Fibroblast of upper back skin (primary cell): ENCODE data around the gene COL27A1.
A peak's percentile ranks its signal among the peaks of the same experiment; 100 is the strongest.
"Not testable (repeated sequence)": the region's sequence is repeated elsewhere in the genome, so short reads cannot be mapped to it uniquely, and the experiment has no call there.

Experiments
- DNase-seq: peaks from one replicate; pipeline ENCODE4 v3.0.0-alpha.2; 2013

Gene COL27A1

GRCh38 chr9:114328937-114329624 is 173.7 kb downstream of the COL27A1 start:
- DNase-seq = not testable (repeated sequence)

- DNase-seq = not testable (repeated sequence)
These were observed 174.3 kb downstream of the COL27A1 start, which contains the start of gene ORM2 for GRCh38 chr9:114329625-114330022. TSS of gene ORM2 (plus strand) at chr9:114329869. CDS start at chr9:114329905, 36 bp downstream.

DNA sequence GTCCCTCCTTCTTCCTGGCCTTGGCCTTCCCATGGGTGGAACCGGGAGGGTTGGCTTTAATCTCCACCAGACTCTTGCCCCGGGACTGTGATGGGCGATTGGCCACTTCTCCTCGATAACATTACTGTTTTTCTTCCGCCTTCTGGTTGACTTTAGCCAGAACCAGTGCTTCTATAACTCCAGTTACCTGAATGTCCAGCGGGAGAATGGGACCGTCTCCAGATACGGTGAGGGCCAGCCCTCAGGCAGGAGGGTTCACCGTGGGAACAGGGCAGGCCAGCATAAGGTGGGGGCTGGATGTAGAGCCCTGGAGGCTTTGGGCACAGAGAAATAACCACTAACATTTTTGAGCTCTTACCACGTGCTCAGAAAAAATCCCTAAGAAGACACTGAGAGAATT is 175.3 kb downstream of the COL27A1 start:
- DNase-seq = no peak

DNA sequence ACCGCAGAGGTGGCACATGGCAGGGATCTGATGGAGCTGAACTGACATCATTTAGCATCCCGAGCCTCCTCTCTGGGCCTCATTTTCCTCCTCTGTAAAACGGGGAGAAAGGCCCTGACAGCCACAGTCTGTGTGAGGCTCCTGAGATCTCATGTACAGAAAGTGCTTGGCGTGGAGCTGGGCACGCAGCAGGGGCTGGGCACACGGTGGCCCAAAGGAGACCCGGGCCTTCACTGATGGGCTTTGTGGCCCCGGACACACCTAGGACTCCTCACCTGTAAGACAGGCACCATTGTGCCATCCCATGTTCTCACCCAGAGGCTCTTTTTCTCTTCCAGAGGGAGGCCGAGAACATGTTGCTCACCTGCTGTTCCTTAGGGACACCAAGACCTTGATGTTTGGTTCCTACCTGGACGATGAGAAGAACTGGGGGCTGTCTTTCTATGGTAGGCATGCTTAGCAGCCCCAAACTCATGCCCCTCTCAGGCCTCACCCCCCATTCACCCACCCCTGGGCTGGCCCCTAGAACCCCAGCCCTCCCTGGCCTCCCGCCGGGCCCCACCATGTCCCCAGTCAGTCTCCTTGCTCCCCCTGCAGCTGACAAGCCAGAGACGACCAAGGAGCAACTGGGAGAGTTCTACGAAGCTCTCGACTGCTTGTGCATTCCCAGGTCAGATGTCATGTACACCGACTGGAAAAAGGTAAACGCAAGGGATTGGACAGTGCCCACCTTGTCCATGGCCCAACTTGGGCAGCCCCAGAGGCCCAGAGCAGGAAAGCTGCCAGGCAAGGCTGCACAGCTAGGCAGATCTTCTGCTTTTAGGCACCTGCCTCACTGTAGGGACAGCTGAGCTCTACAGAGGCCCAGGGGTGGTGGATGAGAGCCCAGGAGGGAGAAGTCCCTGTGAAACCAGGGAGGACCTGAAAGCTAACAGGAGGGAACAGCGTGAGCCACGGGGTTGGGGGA is 176.2 kb downstream of the COL27A1 start:
- DNase-seq = not testable (repeated sequence)

DNA sequence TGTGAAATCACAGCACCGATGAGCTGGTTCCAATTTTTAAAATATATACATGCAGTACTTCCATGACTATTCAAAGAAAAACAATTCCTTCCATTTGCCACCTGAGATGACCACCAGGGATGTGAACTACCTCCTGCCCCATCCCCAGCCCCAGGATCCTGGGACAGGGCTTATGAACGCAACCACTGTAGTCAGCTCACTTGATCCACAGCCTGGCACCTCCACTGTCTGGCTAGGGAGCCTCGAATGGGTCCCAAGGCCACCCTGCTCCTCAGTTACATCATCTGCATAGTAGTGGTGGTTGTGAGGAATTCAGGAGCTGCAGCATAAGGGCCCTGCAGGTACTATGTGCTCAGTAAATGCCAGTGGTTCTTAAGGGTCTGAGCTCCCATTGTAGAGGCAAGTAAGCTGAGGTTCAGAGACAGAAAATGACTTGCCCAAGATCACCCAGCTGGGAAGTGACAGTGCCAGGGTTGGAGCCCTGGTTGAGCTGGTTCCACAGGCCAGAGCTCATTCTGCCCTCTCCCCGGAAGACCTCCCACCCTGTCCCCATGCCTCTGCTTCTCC is 177.2 kb downstream of the COL27A1 start:
- not testable (repeated sequence) for DNase-seq

DNA sequence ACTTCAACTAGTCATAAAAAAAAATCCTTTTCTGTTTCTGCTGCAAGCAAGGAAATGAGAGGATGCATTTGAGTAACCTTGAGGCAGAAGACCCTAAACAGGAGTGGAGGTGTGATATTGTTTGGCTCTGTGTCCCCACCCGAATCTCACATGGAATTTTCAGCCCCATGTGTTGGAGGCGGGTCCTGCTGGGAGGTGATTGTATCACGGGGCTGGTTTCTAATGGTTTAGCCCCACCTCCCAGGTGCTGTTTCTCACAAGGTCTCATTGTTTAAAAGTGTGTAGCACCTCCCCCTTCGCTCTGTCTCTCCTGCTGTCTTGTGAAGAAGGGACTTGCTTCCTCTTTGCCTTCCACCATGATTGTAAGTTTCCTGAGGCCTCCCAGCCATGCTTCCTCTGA is 178.4 kb downstream of the COL27A1 start:
- not testable (repeated sequence) for DNase-seq

DNA sequence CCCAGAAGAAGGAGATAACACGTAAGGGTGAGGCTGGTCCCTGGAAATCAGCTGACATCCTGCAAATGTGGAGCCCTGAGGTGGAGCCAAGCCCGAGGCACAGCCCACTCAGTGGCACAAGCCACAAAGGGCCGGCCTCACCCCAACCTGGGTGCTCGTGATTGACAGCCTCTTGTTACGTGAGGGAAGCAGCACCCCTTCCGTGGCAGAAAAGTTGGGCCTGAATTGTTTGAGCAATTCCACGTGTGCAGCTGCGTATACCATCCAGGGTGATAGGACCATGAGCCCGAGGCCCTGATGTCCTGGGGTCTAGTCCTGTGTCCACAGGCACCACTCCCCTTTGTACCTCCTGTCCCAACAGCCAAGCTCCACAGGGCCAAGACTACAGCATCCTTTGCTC is 179.2 kb downstream of the COL27A1 start:
- no peak for DNase-seq

DNA sequence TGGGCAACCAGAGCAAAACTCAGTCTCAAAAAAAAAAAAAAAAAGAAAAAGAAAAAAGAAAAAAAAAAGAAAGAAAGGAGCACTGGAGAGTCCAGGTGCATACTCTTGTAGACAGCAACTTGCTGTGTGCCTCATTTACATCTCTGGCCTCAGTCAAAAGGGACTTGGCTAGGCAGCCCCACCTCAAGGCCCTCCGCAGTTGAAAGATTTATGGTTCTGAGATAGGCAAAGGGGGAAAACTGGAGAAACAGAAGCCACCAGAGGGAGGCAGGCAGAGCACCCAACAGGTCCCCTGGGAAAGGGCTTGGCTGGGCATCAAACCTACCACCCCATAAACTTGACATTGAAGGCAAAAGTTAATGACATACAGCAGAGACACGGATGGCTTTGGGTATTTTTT is 180.4 kb downstream of the COL27A1 start:
- no peak for DNase-seq

DNA sequence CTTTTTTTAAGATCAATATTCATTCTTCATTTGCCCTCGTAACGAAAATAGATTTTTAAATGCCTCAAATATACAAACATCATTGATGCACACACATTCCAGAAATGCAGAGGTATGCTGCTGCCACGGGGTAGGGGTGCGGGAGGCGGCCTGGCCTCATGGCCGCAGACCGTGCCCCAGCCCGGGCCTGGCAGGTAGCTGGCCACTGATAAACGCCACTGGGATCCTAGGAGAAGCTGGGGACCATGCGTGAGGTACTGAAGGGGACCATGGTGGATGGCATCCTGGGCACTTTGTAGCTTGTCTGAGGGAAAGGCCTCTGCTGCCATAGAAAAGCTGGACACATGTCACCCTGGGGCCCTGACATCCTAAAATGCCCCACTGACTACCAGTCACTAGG is 180.8 kb downstream of the COL27A1 start:
- DNase-seq = no peak

GRCh38 chr9:114336699-114337395 is 181.5 kb downstream of the COL27A1 start:
- DNase-seq = no peak

DNA sequence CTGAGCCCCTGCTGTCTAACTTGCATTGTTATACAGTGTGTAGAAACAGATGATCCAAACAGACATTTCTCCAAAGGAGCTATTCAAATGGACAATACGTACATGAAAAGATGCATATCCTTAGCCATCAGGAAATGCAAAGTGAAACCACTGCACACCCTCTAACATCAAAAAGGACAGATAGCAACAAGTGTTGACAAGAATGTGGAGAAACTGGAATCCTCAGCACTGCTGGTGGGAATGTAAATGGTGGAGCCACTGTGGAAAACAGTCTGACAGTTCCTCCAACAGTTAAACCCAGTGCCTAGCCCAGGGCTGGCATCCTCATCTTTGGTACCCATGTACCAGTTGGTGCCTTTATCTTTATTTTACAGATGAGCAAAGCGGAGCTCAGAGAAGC is 182.8 kb downstream of the COL27A1 start:
- DNase-seq = no peak

DNA sequence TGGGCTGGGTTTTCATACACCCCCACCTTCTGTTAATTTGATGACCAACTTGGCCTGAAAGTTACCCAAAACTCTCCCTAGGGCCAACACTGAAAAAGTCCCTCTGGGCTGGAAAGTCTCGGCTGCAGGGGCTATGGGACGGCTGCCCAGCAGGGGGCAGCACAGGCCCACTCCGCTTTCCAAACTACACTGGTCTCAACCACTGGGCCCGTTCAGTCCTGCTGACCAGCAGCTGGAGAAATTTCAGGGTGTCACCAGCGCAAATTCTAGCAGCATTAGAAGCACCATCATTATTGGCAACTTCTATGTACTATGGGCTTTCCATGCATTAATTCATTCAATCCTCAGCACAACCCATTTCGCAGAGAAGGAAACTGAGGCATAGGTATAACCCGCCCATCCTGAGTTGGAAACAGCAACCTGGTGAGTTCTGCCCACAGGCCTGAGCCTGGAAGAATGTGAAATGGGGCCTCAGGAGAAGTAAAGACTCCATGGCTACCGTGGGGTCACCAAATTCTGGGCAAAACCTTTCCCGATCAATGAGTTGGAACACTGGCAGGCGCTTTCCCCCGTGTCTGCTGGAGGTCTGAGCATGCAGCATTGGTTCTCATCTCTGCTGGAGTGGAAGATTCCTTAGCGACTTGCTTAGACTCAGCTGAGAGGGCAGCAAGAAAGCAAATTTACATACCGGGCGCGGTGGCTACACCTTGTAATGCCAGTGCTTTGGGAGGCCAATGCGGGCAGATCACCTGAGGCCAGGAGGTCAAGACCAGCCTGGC is 184.0 kb downstream of the COL27A1 start:
- DNase-seq = peak; percentile 30

DNA sequence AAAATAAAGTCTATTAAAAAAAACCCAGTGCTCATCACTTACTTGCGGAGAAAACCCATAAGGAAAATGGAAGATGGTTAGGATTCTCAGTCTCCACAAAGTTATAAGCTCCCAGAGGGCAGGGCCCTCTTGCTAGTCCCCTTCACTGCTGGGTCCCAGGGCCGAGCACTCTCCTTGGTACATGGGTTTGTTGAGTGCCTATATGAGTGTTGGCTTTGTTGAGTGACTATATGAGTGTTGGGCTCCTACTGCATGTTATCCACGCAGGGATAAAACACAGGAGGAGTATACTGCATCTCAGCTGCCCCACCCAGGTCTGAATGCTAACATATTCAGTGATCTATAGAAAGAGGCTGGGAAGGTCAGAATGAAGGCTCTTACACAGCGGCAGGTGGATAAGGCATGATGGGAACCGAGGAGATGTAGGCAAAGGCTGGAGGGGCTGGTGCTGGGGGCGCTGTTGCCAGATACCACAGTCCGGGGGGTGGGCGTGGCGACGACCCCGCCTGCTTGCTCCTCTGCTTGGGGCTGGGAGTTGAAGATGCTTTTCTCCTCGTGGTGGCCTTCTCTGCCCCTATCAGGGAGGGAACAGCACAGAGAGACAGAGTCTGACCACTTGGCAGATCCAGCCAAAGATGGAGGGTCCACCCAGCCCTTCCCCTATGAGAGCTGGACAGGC is 186.0 kb downstream of the COL27A1 start:
- DNase-seq = no peak

DNA sequence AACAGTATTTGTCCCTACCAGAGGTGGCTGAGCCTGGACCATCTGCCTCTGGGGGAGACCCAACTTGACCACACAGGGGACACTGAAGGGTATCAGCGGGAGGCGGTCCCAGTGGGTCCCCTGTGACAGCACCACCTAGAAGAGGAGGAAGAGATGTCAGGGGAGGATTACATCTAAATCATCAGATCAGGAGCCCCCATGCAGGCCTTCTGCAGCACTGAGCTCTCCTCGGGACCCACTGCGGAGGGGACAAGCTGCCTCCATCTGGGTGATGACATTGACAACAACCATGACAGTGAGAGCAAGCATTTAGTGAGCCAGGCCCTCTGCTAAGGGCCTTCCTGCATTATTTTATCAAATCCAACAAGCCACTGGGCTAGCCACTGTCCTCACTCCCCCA is 186.7 kb downstream of the COL27A1 start:
- DNase-seq = no peak

DNA sequence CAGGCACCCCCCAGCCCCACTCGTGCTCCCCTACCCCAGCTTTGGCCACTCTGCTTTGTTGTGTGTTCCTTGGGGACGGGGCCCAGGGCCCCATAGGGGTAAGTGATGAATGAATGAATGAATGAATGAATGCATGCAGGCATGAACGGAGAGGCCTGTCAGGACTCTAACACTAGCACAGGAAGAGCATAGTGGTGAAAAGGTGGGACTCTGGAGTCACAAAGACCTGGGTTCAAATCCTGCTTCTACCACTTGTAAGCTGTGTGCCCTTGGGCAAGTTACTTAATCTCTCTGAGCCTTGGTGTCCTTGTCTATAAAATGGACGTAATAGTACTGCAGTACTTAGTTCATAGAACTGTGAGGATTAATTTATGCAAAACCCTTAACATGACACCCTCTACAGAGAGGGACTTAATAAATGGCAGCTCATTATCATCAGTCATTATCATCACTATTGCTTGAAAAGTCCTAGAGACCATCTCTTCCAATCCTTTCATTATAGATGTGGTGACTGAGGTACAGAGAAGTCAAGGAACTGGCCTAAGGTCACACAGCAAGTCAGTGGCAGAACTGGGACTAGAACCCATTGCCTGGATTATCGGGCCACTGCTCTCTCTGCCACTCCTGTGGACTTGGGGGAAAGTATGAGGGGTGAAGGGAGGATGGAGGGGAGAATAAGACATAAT is 187.6 kb downstream of the COL27A1 start:
- no peak for DNase-seq

DNA sequence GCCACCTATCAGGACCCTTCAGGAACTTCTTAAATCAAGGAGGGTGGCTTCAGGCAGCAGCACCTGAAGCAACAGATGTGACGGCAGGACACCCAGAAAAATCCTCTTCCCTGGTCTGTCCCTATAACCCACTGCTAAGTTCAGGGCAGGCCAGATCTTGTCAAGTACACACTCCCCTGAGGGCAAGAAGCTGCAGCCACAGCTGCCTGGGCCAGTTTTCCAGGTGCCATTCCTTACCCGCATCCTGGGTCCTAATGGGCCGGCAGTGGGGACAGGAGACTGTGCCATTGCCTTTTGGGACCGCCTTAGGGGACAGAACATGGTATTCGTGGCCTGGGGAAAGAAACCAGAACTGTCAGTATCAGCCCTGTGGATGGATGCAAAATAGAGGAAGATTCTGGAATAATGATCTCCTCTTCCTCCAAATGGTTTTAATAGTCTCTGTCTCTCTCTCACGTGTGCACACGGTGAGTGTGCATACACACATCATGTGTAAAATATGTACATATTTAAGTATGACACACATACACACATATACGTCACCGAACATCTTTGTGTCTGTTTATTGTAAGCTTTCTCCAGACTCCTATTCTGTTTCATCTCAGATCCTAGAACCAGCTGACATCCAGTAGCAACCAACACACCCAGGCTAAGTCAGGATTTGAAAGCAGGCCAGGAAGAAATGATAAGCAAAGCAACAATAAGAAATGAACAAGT is 188.3 kb downstream of the COL27A1 start:
- peak; percentile 37 for DNase-seq

DNA sequence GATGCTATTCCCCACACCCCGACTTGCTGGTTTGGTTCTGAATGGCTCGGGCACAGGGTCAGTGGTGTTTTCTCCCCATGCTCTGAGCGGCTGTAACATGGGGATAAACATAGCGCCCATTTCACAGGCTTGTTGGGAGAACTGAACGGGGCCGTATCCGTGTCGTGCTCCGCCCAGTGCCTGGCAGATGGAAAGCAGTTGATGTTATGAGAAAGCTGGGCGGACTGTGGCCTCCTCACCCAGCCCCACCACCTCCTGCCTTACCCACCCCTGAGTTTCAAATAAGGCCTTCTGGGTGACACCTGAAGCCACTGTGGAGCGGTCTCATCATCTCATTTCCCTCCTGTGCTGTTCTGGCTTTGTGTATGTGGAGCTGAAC is 188.8 kb downstream of the COL27A1 start:
- no peak for DNase-seq

DNA sequence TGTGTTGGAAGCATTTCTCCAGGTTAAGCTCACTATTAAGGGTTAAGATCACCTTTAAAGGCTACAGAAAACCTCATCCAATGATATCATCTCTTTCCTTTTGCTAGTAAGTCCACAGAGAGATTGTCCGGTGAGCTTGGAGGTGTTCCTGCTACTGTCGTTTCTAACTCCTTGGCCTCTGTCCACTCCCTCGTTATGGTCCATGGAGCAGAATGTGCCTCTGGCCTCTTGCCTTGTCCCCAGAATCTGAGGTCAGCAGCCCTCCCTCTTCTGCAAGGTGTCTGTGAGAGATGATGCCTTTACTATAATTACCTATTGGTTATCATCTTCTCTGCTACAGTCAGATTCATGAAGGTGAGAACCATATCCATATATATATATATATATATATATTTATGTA is 189.4 kb downstream of the COL27A1 start:
- DNase-seq = no peak

- DNase-seq = no peak
These were observed 190.2 kb downstream of the COL27A1 start for GRCh38 chr9:114345493-114346065.

DNA sequence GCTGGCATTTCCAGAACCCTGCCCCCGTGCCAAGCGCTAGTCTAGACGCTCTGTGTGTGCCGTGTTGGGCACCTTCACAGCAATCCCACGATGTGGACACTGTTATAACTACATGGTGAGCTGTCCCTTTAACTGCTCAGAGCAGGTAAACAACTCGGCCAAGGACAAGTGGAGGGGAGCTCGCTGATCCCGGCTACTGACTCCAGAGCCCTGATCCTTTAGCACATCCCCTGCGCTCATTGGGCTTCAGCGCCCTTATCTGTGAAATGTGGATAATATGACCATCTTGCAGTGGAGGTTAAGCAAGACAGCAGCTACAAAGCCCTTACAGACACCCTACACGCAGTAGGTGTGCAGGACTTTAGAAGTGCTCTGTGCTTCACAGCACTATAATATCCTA is 190.8 kb downstream of the COL27A1 start:
- DNase-seq = no peak
